ENCODE measurements around the gene JCAD.

The JCAD gene

GRCh38 chr10:29977171-29977570 lies 82.2 kb downstream of the JCAD start:
- DNase-seq: no peak

DNA sequence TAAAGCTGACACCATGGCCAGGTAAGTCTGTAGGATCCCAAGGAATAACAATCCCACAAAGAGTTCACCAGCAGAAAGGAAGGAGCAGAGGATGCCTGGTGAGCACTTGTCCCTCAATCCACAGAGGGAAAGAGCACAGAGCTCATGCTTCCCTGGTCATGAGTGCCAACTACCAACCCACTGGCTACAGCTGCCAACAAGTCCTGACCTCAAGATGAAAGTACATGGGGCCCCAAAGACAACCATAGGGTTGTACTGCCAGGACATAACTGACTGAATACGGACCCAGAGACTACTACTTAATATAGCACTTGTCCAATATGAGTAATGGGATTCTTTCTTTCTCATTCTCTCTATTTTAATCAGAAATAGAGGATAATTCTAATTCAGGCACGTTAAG lies 83.3 kb downstream of the JCAD start:
- no peak for DNase-seq

- no peak for DNase-seq
These were observed 84.6 kb downstream of the JCAD start for GRCh38 chr10:29974773-29975172.

DNA sequence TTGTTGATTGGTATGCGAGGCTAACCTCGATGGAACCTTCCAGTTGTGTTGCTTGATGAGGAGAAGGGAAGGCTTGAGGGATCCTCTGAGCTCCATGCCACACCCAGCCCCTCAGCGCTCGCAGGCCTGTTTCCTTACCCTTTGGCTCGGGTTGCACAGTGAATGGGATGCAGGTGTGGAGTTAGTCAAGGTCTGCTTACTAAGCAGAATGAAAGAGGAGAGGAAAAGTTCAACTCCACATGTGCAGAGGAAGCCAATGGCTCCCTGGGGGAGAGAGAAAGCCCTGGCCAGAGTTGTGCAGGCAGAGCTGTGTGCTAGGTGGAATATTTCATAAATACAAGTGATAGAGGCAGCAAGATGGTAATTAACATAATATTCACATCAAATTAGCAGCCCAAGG lies 85.5 kb downstream of the JCAD start:
- no peak for DNase-seq

DNA sequence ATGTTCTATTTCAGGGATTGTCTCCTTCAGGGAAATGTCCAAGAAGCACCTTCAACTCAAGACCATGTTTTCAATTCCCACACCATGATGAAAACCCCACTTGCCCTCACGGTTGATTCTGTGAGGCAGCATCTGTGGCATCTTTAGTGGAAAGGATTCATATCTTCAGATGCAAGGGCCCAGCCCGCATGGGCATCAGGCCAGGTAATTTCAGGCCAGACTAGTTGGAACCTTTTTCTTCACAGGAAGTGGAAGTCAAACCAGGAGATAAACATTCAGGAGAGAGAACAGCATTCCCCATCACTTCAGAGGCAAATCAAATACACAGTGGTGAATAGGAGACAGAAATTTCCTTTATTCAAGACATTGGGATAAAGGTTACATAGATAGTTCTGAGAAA lies 88.8 kb downstream of the JCAD start:
- DNase-seq: no peak

GRCh38 chr10:29970012-29970396 lies 89.4 kb downstream of the JCAD start:
- DNase-seq: no peak

DNA sequence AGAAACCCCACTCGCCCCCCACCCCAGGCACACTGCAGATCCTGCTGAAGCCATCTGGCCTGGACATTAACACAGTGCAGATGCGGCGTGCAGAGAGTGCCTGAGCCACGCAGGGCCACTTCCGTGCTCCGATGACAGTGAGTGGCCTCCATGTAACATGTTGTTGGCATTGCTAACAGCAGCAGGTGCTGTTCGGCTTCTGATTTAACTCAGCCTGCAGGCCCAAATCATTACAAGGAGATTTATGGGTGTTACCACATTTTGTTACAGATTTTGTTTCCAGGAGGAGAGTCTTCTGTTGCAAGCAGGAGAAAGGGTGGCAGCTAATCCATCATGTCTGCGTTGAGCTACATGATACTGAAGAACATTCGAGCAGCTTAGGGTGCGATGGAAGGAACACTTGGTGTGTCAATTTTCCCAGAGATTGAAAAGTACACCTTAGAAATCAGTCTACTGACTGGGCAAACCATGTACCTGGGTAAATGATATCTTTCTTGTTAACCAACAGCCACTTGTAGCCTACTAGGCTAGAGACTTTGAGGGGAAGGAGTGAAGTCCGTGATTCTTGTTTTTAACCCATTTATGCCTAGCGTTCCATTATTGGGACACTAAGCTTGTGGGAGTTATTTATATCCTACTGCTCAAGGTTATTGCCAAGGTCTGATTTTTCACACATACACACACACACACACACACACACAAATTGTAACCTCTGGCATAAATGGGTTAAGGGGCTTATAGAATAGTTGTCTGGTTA lies 90.0 kb downstream of the JCAD start:
- no peak for DNase-seq

- no peak for DNase-seq
These were observed 90.8 kb downstream of the JCAD start for GRCh38 chr10:29968585-29968984.

DNA sequence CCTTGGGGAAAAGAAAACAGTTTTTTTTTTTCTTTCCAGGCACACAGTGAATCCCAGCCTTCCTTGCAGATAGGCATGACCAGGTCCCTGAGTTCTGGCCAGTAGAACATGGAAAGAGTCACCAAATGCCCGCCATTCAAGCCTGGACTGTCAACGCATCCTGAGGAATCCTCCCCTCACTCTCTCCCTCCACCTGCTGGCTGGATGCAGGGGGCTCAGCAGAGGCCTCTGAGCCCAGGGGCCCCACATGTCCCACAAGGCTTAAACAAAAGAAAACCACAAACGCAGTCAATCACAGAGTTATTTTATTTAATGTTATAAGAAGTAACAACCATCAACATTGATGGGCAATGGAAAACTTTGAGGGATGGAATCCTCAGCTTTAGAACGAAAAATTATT lies 93.1 kb downstream of the JCAD start:
- no peak for DNase-seq
